HG03378 (cell line): Measurements from ENCODE around the gene BTNL2.
"Not testable (repeated sequence)": the region's sequence is repeated elsewhere in the genome, so short reads cannot be mapped to it uniquely, and the experiment has no call there.

Experiments used
- ATAC-seq: cut with Tn5 transposase; IDR thresholded peaks from one replicate; pipeline ENCODE4 v1.9.1; 2021; ENCODE audit warnings: mild to moderate bottlenecking, moderate library complexity; ENCODE audit not compliant: unreplicated experiment

BTNL2 gene

GRCh38 chr6:32371229-32371628 is 35.8 kb downstream of the BTNL2 start:
- no peak for ATAC-seq

- no peak for ATAC-seq
Observed at GRCh38 chr6:32370505-32370904, 36.5 kb downstream of the BTNL2 start.

- ATAC-seq, result no peak
Observed at GRCh38 chr6:32369660-32370059, 37.3 kb downstream of the BTNL2 start.

GRCh38 chr6:32367644-32368043 is 39.3 kb downstream of the BTNL2 start:
- ATAC-seq, result no peak

GRCh38 chr6:32359225-32359624 is 47.8 kb downstream of the BTNL2 start:
- not testable (repeated sequence) for ATAC-seq

- ATAC-seq, result not testable (repeated sequence)
Observed at GRCh38 chr6:32358548-32358947, 48.4 kb downstream of the BTNL2 start.

GRCh38 chr6:32355018-32355417 is 52.0 kb downstream of the BTNL2 start:
- ATAC-seq, result no peak

- no peak for ATAC-seq
Observed at GRCh38 chr6:32353348-32353747, 53.6 kb downstream of the BTNL2 start.
